OCI-LY7 (cell line): ENCODE results near the gene FNDC10. TPM values are rescaled to one million over a fixed set of nuclear protein-coding genes. Genes with fewer than 3 reads are reported as not detected.

Source experiments
- BruUV-seq: library from RNA; stranded (reverse); fragments of 400-500 nt; replicated peaks from 2 replicates; lab custom pipeline; 2021; lab: Mats Ljungman, UMichigan
- CTCF ChIA-PET: fragments of 300-600 bp; sonication (Branson Sonifier 250); formaldehyde crosslinking; loops from one replicate; lab custom pipeline; 2022; ENCODE audit warnings: antibody characterized with exemption; ENCODE audit not compliant: unreplicated experiment; lab: Charles Lee
- POLR2A ChIA-PET: fragments of 300-600 bp; sonication (Branson Sonifier 250); formaldehyde crosslinking; loops from one replicate; lab custom pipeline; 2022; ENCODE audit warnings: antibody characterized with exemption; lab: Charles Lee
- DNase-seq: peaks from one replicate; pipeline ENCODE4 v3.0.0-alpha.2; 2015; ENCODE audit warnings: low spot score
- H2AFZ ChIP-seq: fragments of 200-600 bp; sonication (generic), shearing (Covaris generic); 2 replicates; pipeline ENCODE4 v1.6.1; 2014; ENCODE audit warnings: mild to moderate bottlenecking, antibody characterized with exemption, low read length, moderate library complexity
- H3K27ac ChIP-seq: fragments of 200-600 bp; sonication (generic); 2 replicates; pipeline ENCODE4 v1.5.1; 2014; ENCODE audit warnings: mixed run types, low read depth, mild to moderate bottlenecking, moderate library complexity, low read length, inconsistent platforms; ENCODE audit not compliant: poor library complexity, severe bottlenecking
- H3K36me3 ChIP-seq: fragments of 200-600 bp; sonication (generic); 2 replicates; pipeline ENCODE4 v1.6.1; 2014; ENCODE audit warnings: mild to moderate bottlenecking, antibody characterized with exemption, low read length, moderate library complexity, mixed read lengths; ENCODE audit not compliant: insufficient read depth
- H3K4me1 ChIP-seq: fragments of 200-600 bp; sonication (generic); 2 replicates; pipeline ENCODE4 v1.5.1; 2014; ENCODE audit warnings: mild to moderate bottlenecking, low read length; ENCODE audit not compliant: insufficient read depth, poor library complexity, severe bottlenecking
- H3K4me2 ChIP-seq: fragments of 200-600 bp; sonication (generic); 2 replicates; pipeline ENCODE4 v1.6.1; 2014; ENCODE audit warnings: mild to moderate bottlenecking, low read length
- H3K4me3 ChIP-seq: fragments of 200-600 bp; sonication (generic); 2 replicates; pipeline ENCODE4 v1.5.1; 2014; ENCODE audit warnings: mild to moderate bottlenecking, low read depth, low read length; ENCODE audit not compliant: poor library complexity, severe bottlenecking
- H3K79me2 ChIP-seq: fragments of 200-600 bp; sonication (generic); 2 replicates; pipeline ENCODE4 v1.6.1; 2016; ENCODE audit warnings: low read depth, mild to moderate bottlenecking, low read length, moderate library complexity, mixed read lengths; ENCODE audit not compliant: insufficient read depth
- H3K9me2 ChIP-seq: fragments of 200-600 bp; sonication (generic); 2 replicates; pipeline ENCODE4 v1.6.1; 2016; ENCODE audit warnings: mild to moderate bottlenecking, low read length, mixed read lengths; ENCODE audit not compliant: insufficient read depth
- H3K9me3 ChIP-seq: fragments of 200-600 bp; sonication (generic); 2 replicates; pipeline ENCODE4 v1.6.1; 2014; ENCODE audit warnings: mild to moderate bottlenecking, mixed run types, low read length, mixed read lengths
- H4K20me1 ChIP-seq: fragments of 200-600 bp; sonication (generic); 2 replicates; pipeline ENCODE4 v1.6.1; 2014; ENCODE audit warnings: mild to moderate bottlenecking, antibody characterized with exemption, low read length, moderate library complexity, mixed read lengths; ENCODE audit not compliant: insufficient read depth
- EZH2phosphoT487 ChIP-seq: fragments of 200-600 bp; sonication (generic); IDR thresholded peaks from 2 replicates; pipeline ENCODE4 v1.6.1; 2018; ENCODE audit warnings: low read depth, borderline replicate concordance, mild to moderate bottlenecking, mixed run types, antibody characterized with exemption, low read length, moderate library complexity, mixed read lengths
- intact Hi-C: fragments of 100-400 bp; cut with micrococcal nuclease; formaldehyde crosslinking; loops from one replicate; pipeline ENCODE4 v1.10.0; 2022; ENCODE audit not compliant: unreplicated experiment
- total RNA-seq, 2 experiments: library from RNA; depleted of rRNA in 1 of 2; stranded (reverse); fragments of >200 nt in 1 of 2; shearing (Covaris generic) in 1 of 2; gene quantifications; 2 replicates each; pipeline ENCODE4 v1.2.3, GENCODE V29; 2014 to 2022
- TF ChIP-seq, protein P1 (sequence below): fragments of 200-600 bp; sonication (generic); conservative IDR thresholded peaks from 2 replicates; pipeline ENCODE4 v1.5.1; 2014; ENCODE audit warnings: mild to moderate bottlenecking, antibody characterized with exemption, low read length, moderate library complexity, mixed read lengths

Gene FNDC10
- total RNA-seq, 2 experiments from 2014 or later, result 1.3 to 2.7 TPM

DNA sequence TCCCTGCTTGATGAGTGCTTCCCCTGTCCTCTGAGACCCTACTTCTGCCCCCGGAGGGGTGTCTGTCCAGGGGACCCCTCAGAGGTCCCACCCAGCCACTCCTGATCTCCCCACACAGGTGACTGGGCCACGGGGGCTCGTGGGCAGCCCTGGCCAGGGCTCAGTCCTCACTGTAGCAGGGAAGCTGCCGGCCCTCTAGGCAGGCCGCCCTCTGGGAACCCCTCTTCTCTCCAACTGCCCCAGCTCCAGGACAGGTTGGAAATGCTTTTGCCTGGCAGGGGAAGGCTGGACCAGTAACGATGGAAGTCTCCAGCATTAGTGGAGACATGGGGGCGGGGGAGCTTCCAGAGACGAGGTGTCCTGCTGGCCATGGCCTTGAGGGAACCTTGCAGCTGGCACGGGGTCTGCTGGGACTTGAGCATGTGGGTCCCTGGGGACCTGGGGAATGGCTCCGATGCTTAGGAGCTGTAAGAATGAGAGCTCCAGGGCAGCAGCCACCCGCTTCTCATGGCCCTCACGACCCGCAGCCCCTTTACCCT lies 3.1 kb upstream of the FNDC10 start:
- no TSS peak for BruUV-seq
- H3K4me1 ChIP-seq, result peaks cover 21% of the 10 kb centered on the region
- H3K79me2 ChIP-seq, result no peaks in the 10 kb centered on the region
- ChIA-PET POLR2A (interaction anchor here (1.2 kb wide), 1 partner anchor 12 kb away, joined by 3 read pairs; no protein-coding TSS in a partner anchor), CTCF (no interaction called here)
- H3K4me3 ChIP-seq, result no peak overlapping the region
- intact Hi-C loops, result no loop called here
- H3K9me2 ChIP-seq, result no peaks in the 10 kb centered on the region
- H2AFZ ChIP-seq, result no peak overlapping the region
- H3K4me2 ChIP-seq, result no peak overlapping the region
- TF ChIP-seq, protein P1, sequence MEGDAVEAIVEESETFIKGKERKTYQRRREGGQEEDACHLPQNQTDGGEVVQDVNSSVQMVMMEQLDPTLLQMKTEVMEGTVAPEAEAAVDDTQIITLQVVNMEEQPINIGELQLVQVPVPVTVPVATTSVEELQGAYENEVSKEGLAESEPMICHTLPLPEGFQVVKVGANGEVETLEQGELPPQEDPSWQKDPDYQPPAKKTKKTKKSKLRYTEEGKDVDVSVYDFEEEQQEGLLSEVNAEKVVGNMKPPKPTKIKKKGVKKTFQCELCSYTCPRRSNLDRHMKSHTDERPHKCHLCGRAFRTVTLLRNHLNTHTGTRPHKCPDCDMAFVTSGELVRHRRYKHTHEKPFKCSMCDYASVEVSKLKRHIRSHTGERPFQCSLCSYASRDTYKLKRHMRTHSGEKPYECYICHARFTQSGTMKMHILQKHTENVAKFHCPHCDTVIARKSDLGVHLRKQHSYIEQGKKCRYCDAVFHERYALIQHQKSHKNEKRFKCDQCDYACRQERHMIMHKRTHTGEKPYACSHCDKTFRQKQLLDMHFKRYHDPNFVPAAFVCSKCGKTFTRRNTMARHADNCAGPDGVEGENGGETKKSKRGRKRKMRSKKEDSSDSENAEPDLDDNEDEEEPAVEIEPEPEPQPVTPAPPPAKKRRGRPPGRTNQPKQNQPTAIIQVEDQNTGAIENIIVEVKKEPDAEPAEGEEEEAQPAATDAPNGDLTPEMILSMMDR, result no peak
- no peak for TF ChIP-seq EZH2phosphoT487
- no peaks in the 10 kb centered on the region for H4K20me1 ChIP-seq
- no peak overlapping the region for H3K27ac ChIP-seq
- DNase-seq, result no peak
- H3K36me3 ChIP-seq, result no peaks in the 10 kb centered on the region
- no peaks in the 10 kb centered on the region for H3K9me3 ChIP-seq

- Histone ChIP-seq H3K4me3 (no peak overlapping the region), H3K4me1 (peaks cover 18% of the 10 kb centered on the region), H4K20me1 (no peaks in the 10 kb centered on the region), H3K36me3 (no peaks in the 10 kb centered on the region), H3K9me3 (no peaks in the 10 kb centered on the region), H2AFZ (no peak overlapping the region), H3K79me2 (no peaks in the 10 kb centered on the region), H3K9me2 (no peaks in the 10 kb centered on the region), H3K27ac (no peak overlapping the region), H3K4me2 (no peak overlapping the region)
- ChIA-PET CTCF (no interaction called here), POLR2A (interaction anchor here (0.6 to 1.2 kb wide), 2 partner anchors 12 to 137 kb away, joined by 3 to 4 read pairs; no protein-coding TSS in a partner anchor)
- BruUV-seq, result no TSS peak
- DNase-seq, result no peak
- TF ChIP-seq EZH2phosphoT487, result no peak
- intact Hi-C loops, result no loop called here
Measured at GRCh38 chr1:1602304-1602967, 2.5 kb upstream of the FNDC10 start.

DNA sequence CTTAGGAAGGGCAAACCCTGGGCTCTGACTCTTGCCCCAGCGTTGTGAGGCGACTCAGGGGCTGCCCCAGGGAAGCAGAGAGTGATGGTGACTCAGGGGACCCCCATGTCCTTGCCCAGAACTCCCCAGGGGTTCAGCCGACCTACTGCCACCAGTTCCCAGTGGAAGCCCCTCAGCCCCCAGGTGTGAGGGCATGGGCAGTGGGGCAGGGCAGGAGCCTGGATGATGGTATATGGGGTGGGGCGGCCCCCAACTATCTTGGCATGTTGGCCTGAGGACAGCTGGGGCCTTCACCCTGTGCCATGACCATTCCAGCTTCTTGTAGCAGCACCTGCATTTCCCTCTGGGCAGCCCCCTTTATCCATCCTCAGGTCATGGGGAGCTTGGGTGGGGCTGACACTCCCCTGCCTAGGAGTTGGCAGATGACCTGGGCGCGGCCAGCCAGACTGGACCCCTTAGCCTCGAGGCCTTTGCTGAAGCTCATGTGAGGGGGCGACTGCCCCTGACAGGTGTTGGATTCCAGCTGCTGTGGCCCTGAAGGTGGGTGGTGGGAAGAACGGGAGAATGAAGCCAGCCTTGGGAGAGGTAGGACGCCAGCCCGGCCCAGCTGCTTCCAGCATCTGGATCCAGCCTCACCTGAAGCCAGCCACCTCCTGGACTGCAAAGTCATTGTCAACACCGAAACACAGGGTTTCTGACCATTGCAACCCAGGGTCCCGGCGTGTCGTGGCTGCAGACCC lies 1.8 kb upstream of the FNDC10 start:
- Histone ChIP-seq H3K4me2 (no peak overlapping the region), H3K27ac (no peak overlapping the region), H4K20me1 (no peaks in the 10 kb centered on the region), H3K36me3 (no peaks in the 10 kb centered on the region), H3K9me3 (no peaks in the 10 kb centered on the region), H2AFZ (no peak overlapping the region), H3K9me2 (no peaks in the 10 kb centered on the region), H3K4me3 (no peak overlapping the region), H3K4me1 (peaks cover 12% of the 10 kb centered on the region), H3K79me2 (no peaks in the 10 kb centered on the region)
- ChIA-PET CTCF (no interaction called here), POLR2A (interaction anchor here (0.6 kb wide), 1 partner anchor 136 kb away, joined by 4 read pairs; no protein-coding TSS in a partner anchor)
- no peak for TF ChIP-seq EZH2phosphoT487
- BruUV-seq, result no TSS peak
- intact Hi-C loops, result no loop called here
- no peak for DNase-seq
